EH (cell line): ENCODE results near the gene ARRDC5.
"Not testable (repeated sequence)": the region's sequence is repeated elsewhere in the genome, so short reads cannot be mapped to it uniquely, and the experiment has no call there.

Experiments used
- DNase-seq: peaks from one replicate; pipeline ENCODE4 v3.0.0-alpha.2; 2015; ENCODE audit warnings: low read depth

Gene ARRDC5

DNA sequence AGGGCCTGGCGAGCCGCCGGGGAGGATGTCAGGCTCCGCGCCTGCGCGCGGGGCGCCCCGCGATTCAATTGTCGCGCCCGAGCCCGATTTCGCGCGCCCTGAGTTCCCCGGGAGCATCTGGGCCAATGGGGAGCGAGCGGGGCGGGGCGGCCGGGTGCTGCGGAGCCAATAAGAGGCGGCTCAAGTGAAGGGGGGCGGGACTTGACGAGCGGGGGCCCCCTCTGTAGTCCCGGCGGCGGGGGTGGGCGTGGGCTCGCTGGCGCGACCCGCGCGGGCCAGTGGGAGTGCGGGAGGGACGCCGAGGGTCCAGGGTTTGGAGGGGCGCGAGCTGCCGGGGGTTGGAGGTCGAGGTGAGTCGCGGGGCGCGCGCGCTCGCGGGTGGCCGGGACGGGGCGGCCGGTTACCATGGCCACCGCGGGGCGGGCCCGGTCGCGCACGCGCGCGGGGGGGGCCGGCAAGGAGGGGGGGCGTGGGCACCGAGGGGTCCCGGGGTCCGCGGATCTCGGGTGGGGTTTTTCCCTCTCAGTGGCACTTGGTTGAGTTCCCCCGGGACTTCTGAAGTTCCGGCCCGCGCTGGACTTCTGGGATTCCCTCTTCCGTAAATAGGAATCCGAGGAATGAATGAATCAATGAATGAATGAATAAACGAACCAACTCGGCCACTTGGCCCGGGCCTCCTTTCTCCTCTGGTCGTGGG lies 7.3 kb upstream of the ARRDC5 start:
- peak; percentile 90 for DNase-seq

DNA sequence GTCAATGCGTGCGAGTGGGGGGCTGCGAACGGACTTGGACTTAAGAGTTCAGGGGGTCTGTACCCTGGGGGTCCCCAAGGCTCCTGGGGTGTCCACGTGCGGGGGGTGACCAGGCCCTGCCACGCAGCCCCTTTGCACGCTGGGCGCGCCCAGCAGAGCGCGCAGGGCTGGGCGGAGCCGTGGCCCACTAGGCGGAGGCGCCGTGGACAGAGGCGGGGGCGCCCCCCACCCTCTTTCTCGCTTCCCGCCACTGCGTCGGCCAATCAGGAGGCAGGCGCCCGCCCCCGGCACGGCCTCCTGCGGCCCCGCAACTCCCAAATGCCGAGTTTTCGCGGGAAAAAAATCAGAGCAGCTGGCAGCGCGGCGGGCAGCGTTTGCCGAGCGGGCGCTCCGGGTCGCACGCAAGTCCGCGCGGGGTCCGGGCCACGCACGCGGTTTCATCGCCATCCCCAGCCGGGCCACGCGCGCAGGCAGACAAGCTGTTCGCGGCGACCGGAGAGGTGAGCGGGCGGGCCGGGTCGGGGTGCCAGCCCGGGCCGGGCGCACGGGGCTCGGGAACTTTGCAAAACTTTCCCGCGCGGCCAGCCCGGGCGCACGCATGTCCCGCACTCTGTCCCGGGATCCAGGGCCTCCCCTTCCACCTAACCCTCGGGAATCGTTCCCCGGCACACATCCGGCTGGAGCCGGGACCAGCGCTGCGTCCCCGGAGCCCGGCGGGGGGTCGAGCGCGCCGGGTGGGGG lies 6.6 kb upstream of the ARRDC5 start, which contains the start of gene UHRF1:
UHRF1 (plus strand) TSS at position 346 of the 741 bp plus-strand sequence. CDS start 1,385 bp downstream, outside the sequence.
- DNase-seq: peak; percentile 49

DNA sequence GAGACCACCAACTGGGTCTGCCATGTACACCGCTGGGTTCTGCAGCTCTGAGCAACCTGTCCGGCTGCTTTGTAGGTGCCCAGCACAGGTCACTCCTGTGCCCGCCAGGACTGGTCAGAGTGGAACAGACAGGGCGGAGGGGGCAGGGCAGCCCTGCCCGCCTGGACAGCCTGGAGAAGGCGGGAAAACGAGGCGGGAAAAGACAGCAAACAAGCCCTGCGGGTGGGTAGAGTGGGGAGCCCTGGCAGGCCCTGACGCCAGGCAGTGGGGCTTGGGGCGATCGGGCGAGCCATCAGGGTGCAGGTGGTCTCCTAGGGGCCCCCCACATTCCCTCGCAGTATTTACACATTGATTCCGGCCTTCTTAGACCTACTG lies 6.1 kb upstream of the ARRDC5 start:
- DNase-seq: no peak

GRCh38 chr19:4908360-4908759 lies 5.7 kb upstream of the ARRDC5 start:
- DNase-seq: no peak

GRCh38 chr19:4906963-4907362 lies 4.3 kb upstream of the ARRDC5 start:
- DNase-seq: no peak

GRCh38 chr19:4904481-4904880 lies 1.8 kb upstream of the ARRDC5 start:
- no peak for DNase-seq

DNA sequence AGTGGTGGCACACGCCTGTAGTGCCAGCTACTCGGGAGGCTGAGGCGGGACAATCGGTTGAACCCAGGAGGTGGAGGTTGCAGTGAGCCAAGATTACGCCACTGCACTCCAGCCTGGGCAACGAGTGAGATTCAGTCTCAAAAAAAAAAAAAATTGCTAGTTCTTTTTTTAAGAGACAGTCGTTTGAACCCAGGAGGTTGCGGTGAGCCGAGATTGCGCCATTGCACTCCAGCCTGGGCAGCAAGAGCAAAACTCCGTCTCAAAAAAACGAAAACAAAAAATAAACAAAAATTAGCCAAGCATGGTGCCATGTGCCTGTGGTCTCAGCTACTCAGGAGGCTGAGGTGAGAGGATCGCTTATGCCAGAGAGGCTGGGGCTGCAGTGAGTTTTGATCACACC lies 1.8 kb downstream of the ARRDC5 start:
- DNase-seq: not testable (repeated sequence)

GRCh38 chr19:4897146-4897545 lies 5.5 kb downstream of the ARRDC5 start:
- DNase-seq: no peak

DNA sequence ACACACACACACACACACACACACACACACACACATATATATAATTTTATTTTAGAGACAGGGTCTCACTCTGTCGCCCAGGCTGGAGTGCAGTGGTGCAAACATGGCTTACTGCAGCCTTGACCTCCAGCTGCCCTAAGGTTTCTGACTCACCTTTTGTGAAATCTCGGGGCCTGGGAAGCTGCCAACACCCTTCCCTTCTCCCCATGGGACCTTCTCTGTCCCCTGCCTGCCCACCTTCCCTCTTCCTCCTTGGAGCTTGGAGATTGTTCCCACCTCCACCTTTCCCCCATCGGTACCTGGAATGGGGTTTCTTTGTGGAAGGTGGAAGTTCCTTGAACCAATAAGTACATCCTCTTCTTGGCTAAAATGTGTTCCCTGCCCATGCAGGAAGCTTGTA lies 6.3 kb downstream of the ARRDC5 start:
- DNase-seq: peak; percentile 52

DNA sequence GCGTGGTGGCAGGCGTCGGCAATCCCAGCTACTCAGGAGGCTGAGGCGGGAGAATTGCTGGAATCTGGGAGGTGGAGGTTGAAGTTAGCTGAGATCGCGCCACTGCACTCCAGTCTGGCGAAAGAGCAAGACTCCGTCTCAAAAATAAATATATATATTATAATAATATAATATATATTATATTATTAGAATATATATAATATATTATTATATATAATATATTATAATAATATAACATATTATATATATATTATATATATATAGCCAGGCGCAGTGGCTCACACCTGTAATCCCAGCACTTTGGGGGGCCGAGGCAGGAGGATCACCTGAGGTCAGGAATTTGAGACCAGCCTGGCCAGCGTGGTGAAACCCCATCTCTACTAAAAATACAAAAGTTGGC lies 9.7 kb downstream of the ARRDC5 start:
- not testable (repeated sequence) for DNase-seq

GRCh38 chr19:4891066-4891465 lies 11.6 kb downstream of the ARRDC5 start:
- DNase-seq: no peak

DNA sequence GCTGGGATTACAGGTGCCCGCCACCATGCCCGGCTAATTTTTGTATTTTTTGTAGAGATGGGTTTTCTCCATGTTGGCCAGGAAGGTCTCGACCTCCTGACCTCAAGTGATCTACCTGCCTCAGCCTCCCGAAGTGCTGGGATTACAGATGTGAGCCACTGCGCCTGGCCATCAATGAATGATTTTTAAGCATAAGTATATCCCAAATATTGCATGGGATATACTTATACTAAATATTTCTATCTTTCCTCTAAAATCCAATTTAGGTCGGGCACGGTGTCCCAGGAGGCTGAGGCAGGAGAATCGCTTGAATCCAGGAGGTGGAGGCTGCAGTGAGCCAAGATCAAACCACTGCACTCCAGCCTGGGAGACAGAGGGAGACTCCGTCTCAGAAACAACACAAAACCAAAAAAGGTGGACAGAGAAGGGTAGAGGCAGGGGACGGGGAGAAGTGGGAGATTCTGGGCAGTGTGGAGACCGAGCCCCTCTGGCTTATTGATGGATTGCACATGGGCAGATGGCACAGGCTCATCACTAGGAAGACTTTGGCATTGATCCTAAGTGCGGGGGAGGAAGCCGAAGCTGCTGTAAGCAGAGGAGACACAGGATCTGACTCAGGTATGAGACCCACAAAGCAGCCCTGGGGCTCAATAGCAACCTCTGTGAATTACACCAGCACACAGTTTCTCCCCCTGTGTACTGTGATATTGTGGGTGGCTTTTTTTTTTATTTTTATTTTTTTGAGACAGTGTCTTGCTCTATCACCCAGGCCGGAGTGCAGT lies 13.5 kb downstream of the ARRDC5 start:
- DNase-seq: peak; percentile 77

- not testable (repeated sequence) for DNase-seq
Observed at GRCh38 chr19:4887803-4888202, 14.9 kb downstream of the ARRDC5 start.

DNA sequence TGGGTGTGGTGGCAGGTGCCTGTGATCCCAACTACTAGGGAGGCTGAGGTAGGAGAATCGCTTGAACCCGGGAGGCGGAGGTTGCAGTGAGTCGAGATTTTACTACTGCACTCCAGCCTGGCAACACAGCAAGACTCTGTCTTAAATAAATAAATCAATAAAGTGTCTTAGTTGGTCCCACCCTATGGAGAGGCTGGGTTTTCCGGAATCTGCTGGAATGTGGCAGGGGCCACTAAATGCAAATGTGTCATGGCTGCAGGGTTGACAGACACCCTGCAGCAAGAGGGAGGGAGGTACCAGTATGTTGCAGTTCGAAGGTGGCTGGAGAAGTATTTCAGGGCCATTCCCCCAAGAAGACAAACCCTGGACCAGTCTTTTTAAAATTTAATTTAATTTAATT lies 17.7 kb downstream of the ARRDC5 start:
- DNase-seq: not testable (repeated sequence)

- DNase-seq: not testable (repeated sequence)
Observed at GRCh38 chr19:4882874-4883273, 19.8 kb downstream of the ARRDC5 start.

DNA sequence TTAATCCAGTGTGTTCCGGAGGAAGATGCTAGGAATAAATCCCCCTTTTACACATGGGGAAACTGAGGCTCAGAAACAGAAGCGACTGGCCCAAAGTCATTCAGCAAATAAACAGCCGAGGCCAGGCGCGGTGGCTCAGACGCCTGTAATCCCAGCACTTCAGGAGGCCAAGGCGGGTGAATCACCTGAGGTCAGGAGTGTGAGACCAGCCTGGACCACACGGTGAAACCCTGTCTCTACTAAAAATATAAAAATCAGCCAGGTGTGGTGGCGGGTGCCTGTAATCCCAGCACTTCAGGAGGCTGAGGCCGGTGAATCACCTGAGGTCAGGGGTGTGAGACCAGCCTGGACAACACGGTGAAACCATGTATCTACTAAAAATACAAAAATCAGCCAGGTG lies 23.7 kb downstream of the ARRDC5 start:
- no peak for DNase-seq

GRCh38 chr19:4878491-4878968 lies 24.2 kb downstream of the ARRDC5 start:
- peak; percentile 27 for DNase-seq

DNA sequence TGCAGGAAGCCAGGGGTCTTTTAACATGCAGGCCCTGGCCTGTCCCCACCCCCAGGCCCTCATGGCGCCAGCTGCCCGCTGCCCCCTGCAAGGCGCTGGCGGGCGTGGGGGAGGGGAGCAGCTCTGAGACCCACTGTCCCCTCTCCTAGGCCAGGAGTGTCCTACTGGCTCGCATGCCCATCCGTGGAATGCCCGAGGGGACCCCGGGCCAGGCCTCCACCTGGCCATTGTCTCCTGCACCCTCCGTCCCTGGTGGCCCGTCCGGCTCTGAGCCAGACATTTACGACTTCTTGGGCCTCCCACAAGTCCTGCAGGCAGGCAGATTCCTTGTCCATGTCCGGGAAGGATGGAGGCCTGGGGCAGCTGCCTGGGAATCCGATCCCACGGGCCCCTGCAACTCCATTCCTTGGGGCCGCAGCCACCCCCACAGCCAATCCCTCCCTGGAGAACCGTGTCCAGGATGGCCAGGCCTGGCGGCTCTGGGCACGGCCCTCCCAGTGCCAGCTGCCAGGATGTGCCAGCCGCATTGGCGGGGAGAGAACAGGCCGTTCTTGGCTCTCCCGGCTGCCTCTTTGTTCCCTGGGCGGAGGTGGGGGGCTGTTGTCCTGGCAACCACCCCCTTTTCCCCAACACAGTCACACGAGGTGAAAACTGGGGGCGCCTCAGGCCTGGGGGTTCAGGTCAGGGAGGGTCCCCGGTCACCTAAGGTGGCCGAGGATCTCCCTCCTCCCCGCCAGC lies 24.8 kb downstream of the ARRDC5 start:
- peak; percentile 52 for DNase-seq

- no peak for DNase-seq
Observed at GRCh38 chr19:4873930-4874329, 28.8 kb downstream of the ARRDC5 start.

DNA sequence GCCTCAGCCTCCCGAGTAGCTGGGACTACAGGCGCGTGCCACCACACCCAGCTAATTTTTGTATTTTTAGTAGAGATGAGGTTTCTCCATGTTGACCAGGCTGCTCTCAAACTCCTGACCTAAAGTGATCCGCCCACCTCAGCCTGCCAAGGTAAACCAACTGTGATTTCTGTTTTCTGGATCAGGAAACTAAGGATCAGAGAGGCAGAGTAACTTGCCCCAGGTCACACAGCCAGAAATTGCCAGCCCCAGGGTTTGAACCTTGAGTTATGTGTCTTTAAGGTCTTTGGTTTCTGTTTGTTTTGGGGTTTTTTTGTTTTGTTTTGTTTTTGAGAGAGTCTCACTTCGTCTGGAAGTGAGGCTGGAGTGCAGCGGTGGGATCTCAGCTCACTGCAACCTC lies 31.0 kb downstream of the ARRDC5 start:
- no peak for DNase-seq

GRCh38 chr19:4870025-4870700 lies 32.5 kb downstream of the ARRDC5 start:
- DNase-seq: peak; percentile 98
